GM21360 (cell line): ENCODE results near the gene PIP5K1A.
"Not testable (repeated sequence)": the region's sequence is repeated elsewhere in the genome, so short reads cannot be mapped to it uniquely, and the experiment has no call there.

Experiments
- ATAC-seq: cut with Tn5 transposase; IDR thresholded peaks from one replicate; pipeline ENCODE4 v1.9.1; 2021; ENCODE audit warnings: mild to moderate bottlenecking, moderate library complexity; ENCODE audit not compliant: unreplicated experiment

The PIP5K1A gene

GRCh38 chr1:151198254-151199127 lies at the start of gene PIP5K1A:
PIP5K1A (plus strand) TSS chr1:151198552; CDS start chr1:151198997, 445 bp downstream.
- ATAC-seq, result peak; percentile 74

- peak; percentile 70 for ATAC-seq
These were observed 41.9 kb upstream of the PIP5K1A start, which contains the start of gene TNFAIP8L2 for GRCh38 chr1:151156515-151156819. TNFAIP8L2 (plus strand) TSS chr1:151156649; CDS start chr1:151158698, 2,049 bp downstream.

GRCh38 chr1:151157067-151157531 lies 41.3 kb upstream of the PIP5K1A start:
- ATAC-seq, result peak; percentile 16

GRCh38 chr1:151158326-151158725 lies 40.0 kb upstream of the PIP5K1A start:
- ATAC-seq, result no peak

GRCh38 chr1:151158751-151159251 lies 39.6 kb upstream of the PIP5K1A start:
- no peak for ATAC-seq

- ATAC-seq, result no peak
These were observed 39.0 kb upstream of the PIP5K1A start for GRCh38 chr1:151159373-151159772.

- no peak for ATAC-seq
These were observed 33.5 kb upstream of the PIP5K1A start for GRCh38 chr1:151164732-151165280.

GRCh38 chr1:151165281-151165737 lies 33.0 kb upstream of the PIP5K1A start:
- no peak for ATAC-seq

- peak; percentile 83 for ATAC-seq
These were observed 32.4 kb upstream of the PIP5K1A start, which contains the start of the genes LYSMD1 and SCNM1 for GRCh38 chr1:151165738-151166504. LYSMD1 (minus strand) TSS chr1:151165902; CDS start chr1:151165258, 644 bp downstream. SCNM1 (plus strand) TSS chr1:151166144; CDS start chr1:151166153, 9 bp downstream.

GRCh38 chr1:151166505-151166956 lies 31.8 kb upstream of the PIP5K1A start:
- no peak for ATAC-seq

GRCh38 chr1:151167116-151167515 lies 31.2 kb upstream of the PIP5K1A start:
- ATAC-seq, result no peak

- ATAC-seq, result no peak
These were observed 27.2 kb upstream of the PIP5K1A start for GRCh38 chr1:151171190-151171589.

- ATAC-seq, result no peak
These were observed 23.2 kb upstream of the PIP5K1A start for GRCh38 chr1:151175041-151175741.

GRCh38 chr1:151175863-151176262 lies 22.5 kb upstream of the PIP5K1A start, which contains the start of gene TMOD4:
TMOD4 (minus strand) TSS chr1:151175981; CDS start chr1:151174875, 1,106 bp downstream.
- ATAC-seq, result no peak

- no peak for ATAC-seq
These were observed 21.8 kb upstream of the PIP5K1A start for GRCh38 chr1:151176514-151177045.

GRCh38 chr1:151184211-151184610 lies 14.1 kb upstream of the PIP5K1A start:
- no peak for ATAC-seq

- no peak for ATAC-seq
These were observed 11.1 kb upstream of the PIP5K1A start for GRCh38 chr1:151187205-151187604.

- not testable (repeated sequence) for ATAC-seq
These were observed 9.7 kb upstream of the PIP5K1A start for GRCh38 chr1:151188667-151189066.

GRCh38 chr1:151189637-151190445 lies 8.5 kb upstream of the PIP5K1A start, which contains the start of gene VPS72:
VPS72 (minus strand) TSS chr1:151190197; CDS start chr1:151190121, 76 bp downstream.
- peak; percentile 82 for ATAC-seq
